ENCODE results near the gene RNF17. TPM values are rescaled to one million over a fixed set of nuclear protein-coding genes. Genes with fewer than 3 reads are reported as not detected.

Gene RNF17
- total RNA-seq, 1 donor from 2014 or later: not detected

DNA sequence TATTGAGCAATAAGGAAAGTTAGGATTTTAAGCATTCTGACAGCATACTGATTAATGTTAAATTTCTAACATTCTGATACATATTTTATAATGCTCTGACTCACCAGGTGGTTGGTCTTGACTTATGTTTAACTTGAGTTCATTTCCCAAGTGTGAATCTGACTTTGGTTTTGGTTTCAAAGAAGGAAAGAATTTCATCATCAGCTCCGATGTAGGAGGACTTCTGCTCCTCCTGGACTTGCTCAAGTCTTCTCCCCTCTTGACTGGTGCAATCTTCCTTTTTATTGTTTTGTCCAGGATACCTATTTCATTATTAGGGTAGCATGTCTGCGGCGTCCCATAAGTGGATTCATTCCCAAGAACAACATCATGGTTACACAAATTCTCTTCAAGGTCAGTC, 141.3 kb downstream of the RNF17 start:
- TF ChIP-seq EZH2phosphoT487 (IDR thresholded peaks at IDR 0.05): no peak
- no peak for TF ChIP-seq CTCF (IDR thresholded peaks at IDR 0.05)
- TF ChIP-seq EZH2 (IDR thresholded peaks at IDR 0.05): no peak
- Histone ChIP-seq H4K20me1 (ENCODE audit: low read depth) (no peaks in the 10 kb centered on the region), H3K9ac (no peak overlapping the region), H3K79me2 (ENCODE audit: low read depth) (no peaks in the 10 kb centered on the region), H3F3A (ENCODE audit: low read depth) (no peaks in the 10 kb centered on the region), H3K4me2 (no peak overlapping the region), H2AFZ (replicated peaks) (no peak overlapping the region), H3K27ac (no peak overlapping the region), H3K4me1 (no peaks in the 10 kb centered on the region), H3K36me3 (peaks cover 15% of the 10 kb centered on the region), H3K9me3 (ENCODE audit: low read depth) (no peaks in the 10 kb centered on the region), H3K27me3 (no peaks in the 10 kb centered on the region), H3K4me3 (no peak overlapping the region)
- Mint-ChIP-seq H3K36me3 (peaks cover 42% of the 10 kb centered on the region), H3K4me1 (no peaks in the 10 kb centered on the region), H3K4me3 (no peak overlapping the region), H3K27ac (no peak overlapping the region), H3K27me3 (ENCODE audit: insufficient read depth, low read depth) (no peaks in the 10 kb centered on the region), H3K9me3 (no peaks in the 10 kb centered on the region)
- DNase-seq (ENCODE audit: low spot score): no peak

DNA sequence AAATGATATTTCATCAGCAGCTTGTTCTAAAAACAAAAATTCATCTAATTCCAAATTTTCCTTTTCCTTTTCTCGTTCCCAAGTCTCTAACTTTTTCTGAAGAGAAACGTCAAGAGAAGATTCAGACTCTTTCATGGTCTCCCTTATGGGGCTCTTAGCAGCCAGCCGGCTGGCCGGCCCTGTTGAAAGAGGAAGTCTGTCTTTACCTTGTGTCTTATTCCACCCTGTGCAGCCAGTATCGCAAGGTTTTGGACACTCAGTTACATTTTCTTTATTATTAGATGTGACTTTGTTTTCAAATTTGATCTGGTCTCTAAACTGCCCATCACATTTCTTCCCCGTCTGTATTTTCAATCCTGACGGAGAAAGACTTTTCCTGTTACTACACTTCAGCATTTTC, 142.3 kb downstream of the RNF17 start:
- H3K27ac ChIP-seq: no peak overlapping the region
- no peaks in the 10 kb centered on the region for H3K9me3 ChIP-seq (ENCODE audit: low read depth)
- H3K36me3 ChIP-seq: peaks cover 15% of the 10 kb centered on the region
- no peaks in the 10 kb centered on the region for H4K20me1 ChIP-seq (ENCODE audit: low read depth)
- H3K4me1 ChIP-seq: no peaks in the 10 kb centered on the region
- no peak overlapping the region for H3K4me3 Mint-ChIP-seq
- H3K27ac Mint-ChIP-seq: no peak overlapping the region
- no peaks in the 10 kb centered on the region for H3K4me1 Mint-ChIP-seq
- DNase-seq (ENCODE audit: low spot score): no peak
- no peak overlapping the region for H3K4me3 ChIP-seq
- no peak overlapping the region for H3K4me2 ChIP-seq
- H3K9ac ChIP-seq: no peak overlapping the region
- peaks cover 45% of the 10 kb centered on the region for H3K36me3 Mint-ChIP-seq
- no peak overlapping the region for H2AFZ ChIP-seq (replicated peaks)
- no peaks in the 10 kb centered on the region for H3K9me3 Mint-ChIP-seq
- no peaks in the 10 kb centered on the region for H3F3A ChIP-seq (ENCODE audit: low read depth)
- no peaks in the 10 kb centered on the region for H3K27me3 ChIP-seq
- H3K27me3 Mint-ChIP-seq (ENCODE audit: insufficient read depth, low read depth): no peaks in the 10 kb centered on the region
- no peaks in the 10 kb centered on the region for H3K79me2 ChIP-seq (ENCODE audit: low read depth)
- no peak for TF ChIP-seq EZH2phosphoT487 (IDR thresholded peaks at IDR 0.05)
- TF ChIP-seq CTCF (IDR thresholded peaks at IDR 0.05): no peak
- TF ChIP-seq EZH2 (IDR thresholded peaks at IDR 0.05): no peak

DNA sequence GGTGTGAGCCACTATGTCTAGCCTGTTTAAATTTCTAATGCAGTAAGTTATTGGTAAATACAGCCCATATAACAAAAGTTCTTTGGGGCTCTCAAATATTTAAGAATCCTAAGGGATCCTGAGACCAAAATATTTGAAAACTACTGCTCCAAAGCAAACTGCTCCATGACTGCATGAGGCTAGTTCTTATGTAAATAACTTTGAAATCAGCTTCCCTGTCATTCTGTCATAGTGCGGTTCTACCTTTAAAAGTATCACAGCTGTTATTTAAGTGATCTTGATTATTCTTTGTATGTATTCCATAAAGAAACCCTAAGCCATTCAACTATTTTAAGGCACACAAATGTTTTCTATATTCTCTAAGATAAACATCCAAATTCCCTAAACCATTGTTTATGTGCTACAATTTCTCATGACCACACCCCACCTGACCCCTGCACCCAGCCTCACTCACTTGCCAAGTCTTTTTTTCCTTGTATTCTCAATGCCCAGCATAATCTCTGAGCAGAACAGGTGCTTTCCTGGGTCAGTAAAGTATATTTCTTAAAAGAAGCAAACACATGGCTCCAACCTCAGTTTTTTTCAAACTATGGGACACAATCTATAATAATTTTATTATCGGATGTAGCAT, 146.6 kb downstream of the RNF17 start:
- TF ChIP-seq CTCF (IDR thresholded peaks at IDR 0.05) (no peak), EZH2phosphoT487 (IDR thresholded peaks at IDR 0.05) (no peak), EZH2 (IDR thresholded peaks at IDR 0.05) (no peak)
- H3K4me2 ChIP-seq: no peak overlapping the region
- no peak overlapping the region for H3K9ac ChIP-seq
- H3K79me2 ChIP-seq (ENCODE audit: low read depth): peaks cover 31% of the 10 kb centered on the region
- Mint-ChIP-seq H3K9me3 (no peaks in the 10 kb centered on the region), H3K27me3 (ENCODE audit: insufficient read depth, low read depth) (no peaks in the 10 kb centered on the region), H3K27ac (no peak overlapping the region), H3K36me3 (peaks cover 30% of the 10 kb centered on the region), H3K4me3 (no peak overlapping the region), H3K4me1 (peaks cover 2% of the 10 kb centered on the region)
- H3F3A ChIP-seq (ENCODE audit: low read depth): no peaks in the 10 kb centered on the region
- H3K4me1 ChIP-seq: peaks cover 5% of the 10 kb centered on the region
- no peaks in the 10 kb centered on the region for H3K9me3 ChIP-seq (ENCODE audit: low read depth)
- H3K36me3 ChIP-seq: peaks cover 5% of the 10 kb centered on the region
- peaks cover 21% of the 10 kb centered on the region for H4K20me1 ChIP-seq (ENCODE audit: low read depth)
- no peak overlapping the region for H2AFZ ChIP-seq (replicated peaks)
- no peak overlapping the region for H3K4me3 ChIP-seq
- no peak overlapping the region for H3K27ac ChIP-seq
- DNase-seq (ENCODE audit: low spot score): no peak
- H3K27me3 ChIP-seq: no peaks in the 10 kb centered on the region

Measured in neural progenitor cell (in vitro differentiated cells).